K562 (cell line): ENCODE measurements around the gene RALA. TPM values are rescaled to one million over a fixed set of nuclear protein-coding genes. Genes with fewer than 3 reads are reported as not detected.

Source experiments
- ATAC-seq: fragments of 200-7000 bp; cut with Tn5 transposase; 3 replicates; pipeline ENCODE4 v1.9.1; 2020; ENCODE audit warnings: moderate library complexity
- Bru-seq: library from RNA; stranded (reverse); fragments of 400-500 nt; gene quantifications from one replicate; lab custom pipeline; 2021; lab: Mats Ljungman, UMichigan
- BruChase-seq, 2 experiments: library from RNA; stranded (reverse); fragments of 400-500 nt; gene quantifications; one replicate each; lab custom pipeline; 2021; lab: Mats Ljungman, UMichigan
- BruUV-seq: library from RNA; stranded (reverse); fragments of 400-500 nt; replicated peaks from 2 replicates; lab custom pipeline; 2021; lab: Mats Ljungman, UMichigan
- CTCF ChIA-PET: fragments of 300-600 bp; formaldehyde crosslinking; extraction: SDS; loops from one replicate; lab custom pipeline; 2021; ENCODE audit warnings: low intra/inter-chr PET ratio; lab: Yijun Ruan, JAX
- POLR2A ChIA-PET: fragments of 300-600, 350-650 bp; sonication (Branson Sonifier 250); formaldehyde crosslinking; extraction: SDS; loops from one replicate; lab custom pipeline; 2021; ENCODE audit warnings: antibody characterized with exemption, inconsistent platforms; lab: Yijun Ruan, JAX
- DNase-seq, 4 experiments: peaks; one replicate each; pipeline versions ENCODE4 v3.0.0 to v3.0.0-alpha.2; 2011 to 2018; ENCODE audit warnings: low spot score in 3 of 4, mixed read lengths in 3 of 4; ENCODE audit errors: extremely low read depth in 1 of 4
- FAIRE-seq: peaks from 2 replicates; lab custom pipeline; 2011; peaks lifted over from hg19 to GRCh38; lab: Jason Lieb, UNC
- H2AFZ ChIP-seq: 2 replicates; pipeline ENCODE4 v1.6.0; 2011; ENCODE audit warnings: low read depth, low read length, control low read depth, inconsistent platforms
- H3K27ac ChIP-seq: fragments of 200-600 bp; 3 replicates; pipeline ENCODE4 v1.8.0; 2011; ENCODE audit warnings: low read depth, mild to moderate bottlenecking, control low read depth, inconsistent platforms, low read length, moderate library complexity, mixed read lengths; ENCODE audit errors: extremely low read depth
- H3K27me3 ChIP-seq, 2 experiments: fragments of 300-600 bp in 1 of 2; 2 replicates in 1 of 2; 3 replicates in 1 of 2; pipeline versions ENCODE4 v1.6.0 to v1.8.0; 2011; ENCODE audit warnings: inconsistent platforms in 2 of 2, low read length in 2 of 2, mild to moderate bottlenecking in 1 of 2, mixed read lengths in 1 of 2, moderate library complexity in 1 of 2; ENCODE audit not compliant: control insufficient read depth in 2 of 2, insufficient read depth in 2 of 2
- H3K36me3 ChIP-seq: fragments of 300-600 bp; 3 replicates; pipeline ENCODE4 v1.8.0; 2011; ENCODE audit warnings: mild to moderate bottlenecking, low read length, inconsistent platforms; ENCODE audit not compliant: control insufficient read depth, insufficient read depth
- H3K4me1 ChIP-seq, 2 experiments: fragments of 200-600 bp in 1 of 2; replicated peaks in 1 of 2; 2 replicates in 1 of 2; 3 replicates in 1 of 2; pipeline versions ENCODE4 v1.5.1 to v1.8.0; 2011; ENCODE audit warnings: inconsistent platforms in 2 of 2, low read length in 2 of 2, mild to moderate bottlenecking in 1 of 2, mixed read lengths in 1 of 2, moderate library complexity in 1 of 2; ENCODE audit not compliant: control insufficient read depth in 2 of 2, insufficient read depth in 2 of 2
- H3K4me2 ChIP-seq: 2 replicates; pipeline ENCODE4 v1.6.1; 2011; ENCODE audit warnings: low read length, control low read depth, inconsistent platforms, mixed read lengths; ENCODE audit not compliant: insufficient read depth
- H3K4me3 ChIP-seq: fragments of 200-600 bp; sonication (generic), shearing (Covaris generic); 2 replicates; pipeline ENCODE4 v1.5.1; 2016; ENCODE audit warnings: control low read depth, inconsistent platforms
- H3K79me2 ChIP-seq: fragments of 200-600 bp; 3 replicates; pipeline ENCODE4 v1.8.0; 2011; ENCODE audit warnings: low read length, inconsistent platforms; ENCODE audit not compliant: control insufficient read depth, insufficient read depth
- H3K9ac ChIP-seq, 2 experiments: 2 replicates each; pipeline versions ENCODE4 v1.6.0 to v1.6.1; 2011; ENCODE audit warnings: low read depth in 2 of 2, low read length in 2 of 2, control low read depth in 1 of 2, inconsistent platforms in 1 of 2, mild to moderate bottlenecking in 1 of 2, mixed read lengths in 1 of 2; ENCODE audit not compliant: insufficient read depth in 1 of 2
- H3K9me1 ChIP-seq: one replicate; pipeline ENCODE4 v1.6.0; 2011; ENCODE audit warnings: inconsistent platforms, mild to moderate bottlenecking, low read length, moderate library complexity; ENCODE audit not compliant: control insufficient read depth, insufficient read depth
- H3K9me3 ChIP-seq: replicated peaks from 2 replicates; pipeline ENCODE4 v1.5.1; 2011; ENCODE audit warnings: low read depth, low read length, inconsistent platforms; ENCODE audit not compliant: control insufficient read depth, insufficient read depth
- H4K20me1 ChIP-seq: replicated peaks from 2 replicates; pipeline ENCODE4 v1.6.1; 2011; ENCODE audit warnings: low read length, inconsistent platforms, mixed read lengths; ENCODE audit not compliant: control insufficient read depth, insufficient read depth
- BRD4 ChIP-seq: fragments of 200-600 bp; sonication (generic); IDR thresholded peaks from 2 replicates; pipeline ENCODE4 v1.6.1; 2017; ENCODE audit warnings: inconsistent platforms
- CEBPB ChIP-seq: fragments of 450-650 bp; IDR thresholded peaks from 2 replicates; pipeline ENCODE4 v1.6.1; 2016; ENCODE audit warnings: missing genetic modification characterization, missing compliant biosample characterization
- CHAMP1 ChIP-seq: fragments of 450-650 bp; IDR thresholded peaks from 2 replicates; pipeline ENCODE4 v1.6.1; 2016; ENCODE audit warnings: mild to moderate bottlenecking
- GTF2E2 ChIP-seq: fragments of 200-800 bp; sonication (Bioruptor generic); IDR thresholded peaks from 2 replicates; pipeline ENCODE4 v1.6.1; 2016; ENCODE audit warnings: missing genetic modification characterization, missing compliant biosample characterization
- MAZ ChIP-seq, 2 experiments: fragments of 450-650 bp in 1 of 2; sonication (generic) in 1 of 2; formaldehyde crosslinking; IDR thresholded peaks in 1 of 2; conservative IDR thresholded peaks in 1 of 2; 2 replicates each; pipeline versions ENCODE4 v1.4.0 to v1.5.0; 2020; ENCODE audit warnings: mild to moderate bottlenecking in 1 of 2, missing genetic modification reagents in 1 of 2
- NR2C2 ChIP-seq, 2 experiments: fragments of 200-800 bp in 1 of 2; sonication (Bioruptor generic) in 1 of 2; sonication (generic) in 1 of 2; formaldehyde crosslinking in 1 of 2; IDR thresholded peaks; 2 replicates each; pipeline versions ENCODE4 v1.6.1 to v1.8.0; 2016 to 2022; ENCODE audit warnings: mild to moderate bottlenecking in 1 of 2, missing compliant biosample characterization in 1 of 2, missing genetic modification characterization in 1 of 2, missing genetic modification reagents in 1 of 2
- PTBP1 ChIP-seq: fragments of 200-400 bp; formaldehyde crosslinking; IDR thresholded peaks from 2 replicates; pipeline ENCODE4 v1.6.1; 2017; ENCODE audit warnings: low read depth, low read length
- SMAD1 ChIP-seq: fragments of 150-350 bp; IDR thresholded peaks from 2 replicates; pipeline ENCODE4 v1.6.1; 2014; ENCODE audit warnings: low read length, low read depth; ENCODE audit not compliant: partially characterized antibody
- SOX6 ChIP-seq: fragments of 450-650 bp; IDR thresholded peaks from 2 replicates; pipeline ENCODE4 v1.6.1; 2014; ENCODE audit warnings: mild to moderate bottlenecking
- WGBS: fragments of 100-300 bp; shearing (Covaris generic); methylation state at CpG from one replicate; pipeline ENCODE4 v1.1.6; 2016; ENCODE audit warnings: low coverage, mixed read lengths; ENCODE audit not compliant: insufficient coverage; ENCODE audit errors: missing lambda C conversion rate; 5-methylcytosine and 5-hydroxymethylcytosine counted together
- in situ Hi-C: fragments of 300-500 bp; cut with MboI; formaldehyde crosslinking; loops from 4 replicates; pipeline ENCODE4 v1.15.0; 2018; ENCODE audit warnings: inconsistent platforms, mixed read lengths
- intact Hi-C: fragments of 100-400 bp; cut with micrococcal nuclease; formaldehyde crosslinking; loops from 2 replicates; pipeline ENCODE4 v1.14.2; 2022
- long read RNA-seq, 3 experiments: library from polyadenylated mRNA in 2 of 3; library from RNA in 1 of 3; unstranded in 2 of 3; stranded (forward) in 1 of 3; transcript quantifications; one replicate each; pipeline ENCODE4 v2.0.0, GENCODE V29; 2019 to 2022
- polyA minus RNA-seq, 3 experiments: library from RNA; depleted of rRNA, polyadenylated mRNA; stranded (reverse); fragments of >200 nt; gene quantifications; 2 replicates each; pipeline ENCODE4 v1.2.3, GENCODE V29; 2011
- polyA plus RNA-seq, 8 experiments: library from polyadenylated mRNA; depleted of rRNA in 4 of 8; stranded (reverse) in 5 of 8; unstranded in 3 of 8; fragments of >200 nt; fragmentation: Nextera tagmentation in 2 of 8; fragmentation: Illumina TruSeq in 1 of 8; extraction: Ambion mirVana in 2 of 8; extraction: Trizol in 1 of 8; gene quantifications; 2 replicates each; pipeline versions ENCODE4 v1.2.1 to v1.2.3, GENCODE V29; 2011 to 2014; ENCODE audit warnings: inconsistent platforms in 1 of 8, missing spikeins in 1 of 8
- total RNA-seq, 7 experiments: library from RNA; depleted of rRNA in 6 of 7; stranded (reverse); fragments of >200 nt in 6 of 7; fragmentation: Illumina TruSeq in 2 of 7; extraction: Trizol in 2 of 7; gene quantifications; 2 replicates each; pipeline versions ENCODE4 v1.2.1 to v1.2.3, GENCODE V29; 2011 to 2021; ENCODE audit warnings: low replicate concordance in 1 of 7

Gene RALA
- total RNA-seq (2011; cell fraction: chromatin; rRNA removed; ENCODE audit: low replicate concordance): 8.4 and 9.2 TPM in 2 replicates
- 8.0 and 11.1 TPM in 2 replicates for total RNA-seq (2011; cell fraction: nucleolus; rRNA removed)
- 10.6 and 21.0 TPM in 2 replicates for total RNA-seq (2011; cell fraction: nucleoplasm; rRNA removed)
- total RNA-seq (2014; rRNA removed) (7.7 and 9.7 TPM in 2 replicates), total RNA-seq (2014; rRNA removed; fragmentation: Illumina TruSeq; extraction: Trizol) (25.7 and 27.1 TPM in 2 replicates), total RNA-seq (2015; rRNA removed; fragmentation: Illumina TruSeq; extraction: Trizol) (21.5 and 25.6 TPM in 2 replicates), total RNA-seq (2021) (25.9 and 26.1 TPM in 2 replicates), polyA plus RNA-seq (2011; rRNA removed) (21.8 and 27.7 TPM in 2 replicates), polyA plus RNA-seq (2014; fragmentation: Illumina TruSeq; extraction: Trizol) (23.8 and 28.0 TPM in 2 replicates), polyA plus RNA-seq (2014; fragmentation: Nextera tagmentation; extraction: Ambion mirVana) (1 to 10 TPM; 7.2 to 9.7 TPM), polyA plus RNA-seq (2014; rRNA removed) (25.9 and 27.8 TPM in 2 replicates), polyA minus RNA-seq (2011; rRNA and poly(A)+ RNA removed) (44.3 and 45.6 TPM in 2 replicates), Bru-seq, nascent RNA (percentile 79 among the genes with signal in this experiment), BruChase-seq, experiment 1, labeled RNA remaining after a 2-hour chase (percentile 82 among the genes with signal in this experiment), BruChase-seq, experiment 2, labeled RNA remaining after a 6-hour chase (percentile 78 among the genes with signal in this experiment)
- polyA plus RNA-seq (2011; cell fraction: cytosol; rRNA removed): 6.7 and 9.2 TPM in 2 replicates
- polyA plus RNA-seq (2011; cell fraction: nucleus; rRNA removed): 5.5 and 6.9 TPM in 2 replicates
- 27.7 and 49.2 TPM in 2 replicates for polyA plus RNA-seq (2012)
- polyA minus RNA-seq (2011; cell fraction: cytosol; rRNA and poly(A)+ RNA removed): 16.7 and 18.3 TPM in 2 replicates
- 10.5 and 14.3 TPM in 2 replicates for polyA minus RNA-seq (2011; cell fraction: nucleus; rRNA and poly(A)+ RNA removed)
- long read RNA-seq, experiment 1, transcript RALA-201 (5 exons, 2,880 nt): major isoform, 114 of 177 reads
- long read RNA-seq, experiment 1, partial matches to known transcripts: 43 of 177 reads
- long read RNA-seq, experiment 1, other reads (novel, unspliced or antisense): 17 of 177 reads
- long read RNA-seq, experiment 2, transcript RALA-201 (5 exons, 2,880 nt): major isoform, 23 of 49 reads
- long read RNA-seq, experiment 2, partial matches to known transcripts: 2 of 49 reads
- long read RNA-seq, experiment 2, other reads (novel, unspliced or antisense): 24 of 49 reads
- long read RNA-seq, experiment 3, transcript RALA-201 (5 exons, 2,880 nt): major isoform, 44 of 58 reads
- long read RNA-seq, experiment 3, partial matches to known transcripts: 5 of 58 reads
- long read RNA-seq, experiment 3, other reads (novel, unspliced or antisense): 8 of 58 reads

- no TSS peak for BruUV-seq
- no peaks in the 10 kb centered on the region for H3K9me1 ChIP-seq
- WGBS: under 1% methylated on average over 28 of the region's 56 CpGs
- peak within 1 kb of the TSS; percentile 79 for H3K27ac ChIP-seq
- ChIA-PET POLR2A (interaction anchor here (0.6 to 4.0 kb wide), 10 partner anchors 10 to 694 kb away, joined by 3 to 22 read pairs (median 4); no protein-coding TSS in a partner anchor), CTCF (interaction anchor here (0.6 kb wide), 1 partner anchor 11 kb away, joined by 3 read pairs; no protein-coding TSS in a partner anchor)
- ATAC-seq (peak; percentile 92), DNase-seq (peak; percentile 90 to 95 (median 92)), FAIRE-seq (peak; percentile 35)
- peak within 1 kb of the TSS; percentile 88 for H3K4me3 ChIP-seq
- in situ Hi-C loops (no loop called here), intact Hi-C loops (loop anchor here (1.0 to 5.0 kb wide), 3 partner anchors 34 to 324 kb away; no protein-coding TSS in a partner anchor)
- H2AFZ ChIP-seq: peak within 1 kb of the TSS; percentile 88
- H3K4me1 ChIP-seq: peaks cover 24 to 45% of the 10 kb centered on the region in 2 experiments
- peaks cover 10% of the 10 kb centered on the region; the same call in 1 of the 2 replicates for H4K20me1 ChIP-seq
- peaks cover 56% of the 10 kb centered on the region for H3K79me2 ChIP-seq
- H3K9me3 ChIP-seq: no peaks in the 10 kb centered on the region
- peak within 1 kb of the TSS; percentile 94 for H3K4me2 ChIP-seq
- H3K27me3 ChIP-seq: no peaks in the 10 kb centered on the region
- no peaks in the 10 kb centered on the region; the same call in 2 of the 3 replicates for H3K36me3 ChIP-seq
- H3K9ac ChIP-seq: peak within 1 kb of the TSS; percentile 84 to 98
- TF ChIP-seq CHAMP1: no peak
- TF ChIP-seq CEBPB: no peak
- TF ChIP-seq SOX6: no peak
- TF ChIP-seq PTBP1: no peak
- TF ChIP-seq MAZ (CRISPR knock-in tag; conservative IDR thresholded peaks at IDR 0.05 in 1 of 2, IDR thresholded peaks at IDR 0.05 in 1 of 2): peak; percentile 98
- TF ChIP-seq NR2C2 (CRISPR knock-in tag; IDR thresholded peaks at IDR 0.05): peak; percentile 98
- peak; percentile 100 for TF ChIP-seq NR2C2 (tag; IDR thresholded peaks at IDR 0.05)
- peak; percentile 74 for TF ChIP-seq GTF2E2 (tag)
- TF ChIP-seq SMAD1: peak; percentile 43
- peak; percentile 92; the same call in 1 of the 2 replicates for TF ChIP-seq BRD4
These were observed at the start of gene RALA for GRCh38 chr7:39623047-39623731. RALA (plus strand) TSS chr7:39623572; CDS start chr7:39686668, 63,096 bp downstream.
